Caco-2 (cell line): ENCODE data around the gene GPR37L1. TPM values are rescaled to one million over a fixed set of nuclear protein-coding genes. Genes with fewer than 3 reads are reported as not detected.
"Not testable (repeated sequence)": the region's sequence is repeated elsewhere in the genome, so short reads cannot be mapped to it uniquely, and the experiment has no call there.

Experiments used
- BruUV-seq: library from RNA; stranded (reverse); fragments of 400-500 nt; replicated peaks from 2 replicates; lab custom pipeline; 2021; lab: Mats Ljungman, UMichigan
- CTCF ChIA-PET: fragments of 300-600 bp; sonication (Branson Sonifier 250); formaldehyde crosslinking; loops from one replicate; lab custom pipeline; 2022; ENCODE audit warnings: antibody characterized with exemption; lab: Charles Lee
- POLR2A ChIA-PET: fragments of 300-600 bp; sonication (Branson Sonifier 250); formaldehyde crosslinking; loops from one replicate; lab custom pipeline; 2022; ENCODE audit warnings: antibody characterized with exemption; lab: Charles Lee
- DNase-seq, 2 experiments: peaks; one replicate each; pipeline versions ENCODE4 v3.0.0 to v3.0.0-alpha.2; 2020 to 2022
- H3K27me3 ChIP-seq: replicated peaks from 2 replicates; pipeline ENCODE4 v1.6.0; 2011; ENCODE audit warnings: low read length; ENCODE audit not compliant: control insufficient read depth, insufficient read depth
- H3K36me3 ChIP-seq: 2 replicates; pipeline ENCODE4 v1.5.1; 2011; ENCODE audit warnings: low read length; ENCODE audit not compliant: control insufficient read depth, insufficient read depth
- H3K4me1 ChIP-seq: fragments of 250-450 bp; sonication (Bioruptor Pico); 2 replicates; pipeline ENCODE4 v1.5.1; 2020; ENCODE audit warnings: mild to moderate bottlenecking
- H3K4me3 ChIP-seq: 2 replicates; pipeline ENCODE4 v1.5.1; 2011; ENCODE audit warnings: low read depth, mild to moderate bottlenecking, control low read depth, low read length
- H3K9me3 ChIP-seq: fragments of 250-450 bp; sonication (Bioruptor Pico); 2 replicates; pipeline ENCODE4 v1.5.1; 2020; ENCODE audit warnings: mild to moderate bottlenecking, moderate library complexity
- H3K27ac Mint-ChIP-seq: one replicate; pipeline ENCODE4 v1.8.0; 2022; ENCODE audit warnings: mixed read lengths; ENCODE audit not compliant: unreplicated experiment
- H3K27me3 Mint-ChIP-seq: one replicate; pipeline ENCODE4 v1.8.0; 2022; ENCODE audit warnings: mixed read lengths; ENCODE audit not compliant: insufficient read depth, unreplicated experiment
- H3K36me3 Mint-ChIP-seq: one replicate; pipeline ENCODE4 v1.8.0; 2022; ENCODE audit warnings: mild to moderate bottlenecking, mixed read lengths; ENCODE audit not compliant: insufficient read depth, unreplicated experiment
- H3K4me1 Mint-ChIP-seq: one replicate; pipeline ENCODE4 v1.8.0; 2022; ENCODE audit warnings: low read depth, mixed read lengths; ENCODE audit not compliant: unreplicated experiment
- H3K4me3 Mint-ChIP-seq: one replicate; pipeline ENCODE4 v1.8.0; 2022; ENCODE audit warnings: mild to moderate bottlenecking, moderate library complexity, mixed read lengths; ENCODE audit not compliant: unreplicated experiment
- H3K9me3 Mint-ChIP-seq: one replicate; pipeline ENCODE4 v1.8.0; 2022; ENCODE audit warnings: mixed read lengths; ENCODE audit not compliant: unreplicated experiment
- CTCF ChIP-seq, 2 experiments: fragments of 200-600 bp in 1 of 2; IDR thresholded peaks; 1 replicate in 1 of 2; 2 replicates in 1 of 2; pipeline versions ENCODE4 v1.5.1 to v1.8.0; 2011 to 2022; ENCODE audit warnings: antibody characterized with exemption in 1 of 2, control low read depth in 1 of 2, inconsistent platforms in 1 of 2, low read depth in 1 of 2, low read length in 1 of 2, mild to moderate bottlenecking in 1 of 2, moderate library complexity in 1 of 2; ENCODE audit not compliant: insufficient read depth in 1 of 2, severe bottlenecking in 1 of 2, unreplicated experiment in 1 of 2
- intact Hi-C: fragments of 100-400 bp; cut with micrococcal nuclease; formaldehyde crosslinking; loops from one replicate; pipeline ENCODE4 v1.10.0; 2022; ENCODE audit not compliant: unreplicated experiment
- total RNA-seq: library from RNA; stranded (reverse); gene quantifications from 2 replicates; pipeline ENCODE4 v1.2.3, GENCODE V29; 2022

Gene GPR37L1
- total RNA-seq, 1 experiment from 2014 or later = 0.07 TPM

GRCh38 chr1:202143768-202144401 is 21.2 kb downstream of the GPR37L1 start:
- peak overlapping the region; percentile 38 for H3K27ac Mint-ChIP-seq
- Histone ChIP-seq H3K36me3 (peaks cover 2% of the 10 kb centered on the region), H3K27me3 (no peaks in the 10 kb centered on the region), H3K4me3 (peak overlapping the region; percentile 84), H3K4me1 (peaks cover 10% of the 10 kb centered on the region), H3K9me3 (no peaks in the 10 kb centered on the region)
- no peak for TF ChIP-seq CTCF (IDR thresholded peaks at IDR 0.05; ENCODE audit: insufficient read depth in 1 of 2, low read depth in 1 of 2, low read length in 1 of 2, severe bottlenecking in 1 of 2, unreplicated experiment in 1 of 2)
- DNase-seq = no peak
- intact Hi-C loops = no loop called here
- H3K36me3 Mint-ChIP-seq = no peaks in the 10 kb centered on the region
- ChIA-PET POLR2A (no interaction called here), CTCF (interaction anchor here (0.8 kb wide), 1 partner anchor 134 kb away, joined by 3 read pairs; the partner anchor contains the start of gene ELF3)
- H3K4me1 Mint-ChIP-seq = peaks cover 11% of the 10 kb centered on the region
- BruUV-seq = no TSS peak
- H3K4me3 Mint-ChIP-seq = peak overlapping the region; percentile 73
- H3K9me3 Mint-ChIP-seq = no peaks in the 10 kb centered on the region
- no peaks in the 10 kb centered on the region for H3K27me3 Mint-ChIP-seq

GRCh38 chr1:202144402-202145067 is 21.8 kb downstream of the GPR37L1 start, which contains the start of gene ARL8A:
Gene ARL8A, minus strand, starts transcription at chr1:202144737. Its CDS starts 165 bp downstream, at chr1:202144572.
- BruUV-seq = no TSS peak
- H3K36me3 ChIP-seq = peaks cover 2% of the 10 kb centered on the region
- DNase-seq = peak in 1 of 2 experiments; percentile 76
- H3K9me3 Mint-ChIP-seq = no peaks in the 10 kb centered on the region
- H3K27me3 ChIP-seq = no peaks in the 10 kb centered on the region
- TF ChIP-seq CTCF (IDR thresholded peaks at IDR 0.05; ENCODE audit: insufficient read depth in 1 of 2, low read depth in 1 of 2, low read length in 1 of 2, severe bottlenecking in 1 of 2, unreplicated experiment in 1 of 2) = no peak
- H3K4me3 ChIP-seq = peak within 1 kb of the TSS; percentile 84
- intact Hi-C loops = no loop called here
- no peaks in the 10 kb centered on the region for H3K9me3 ChIP-seq
- peak within 1 kb of the TSS; percentile 38 for H3K27ac Mint-ChIP-seq
- H3K4me3 Mint-ChIP-seq = peak within 1 kb of the TSS; percentile 73
- H3K36me3 Mint-ChIP-seq = no peaks in the 10 kb centered on the region
- H3K4me1 ChIP-seq = peaks cover 10% of the 10 kb centered on the region
- CTCF ChIA-PET = no interaction called here
- POLR2A ChIA-PET = no interaction called here
- H3K4me1 Mint-ChIP-seq = peaks cover 11% of the 10 kb centered on the region
- H3K27me3 Mint-ChIP-seq = no peaks in the 10 kb centered on the region

GRCh38 chr1:202145068-202145743 is 22.5 kb downstream of the GPR37L1 start:
- H3K27me3 ChIP-seq = no peaks in the 10 kb centered on the region
- H3K4me1 ChIP-seq = peaks cover 10% of the 10 kb centered on the region
- H3K4me3 ChIP-seq = peak overlapping the region; percentile 84
- no peak for DNase-seq
- Mint-ChIP-seq H3K9me3 (no peaks in the 10 kb centered on the region), H3K27ac (no peak overlapping the region), H3K27me3 (no peaks in the 10 kb centered on the region), H3K4me1 (peaks cover 11% of the 10 kb centered on the region), H3K36me3 (no peaks in the 10 kb centered on the region), H3K4me3 (peak overlapping the region; percentile 73)
- intact Hi-C loops = no loop called here
- H3K36me3 ChIP-seq = peaks cover 2% of the 10 kb centered on the region
- CTCF ChIA-PET = no interaction called here
- no peak for TF ChIP-seq CTCF (IDR thresholded peaks at IDR 0.05; ENCODE audit: insufficient read depth in 1 of 2, low read depth in 1 of 2, low read length in 1 of 2, severe bottlenecking in 1 of 2, unreplicated experiment in 1 of 2)
- POLR2A ChIA-PET = no interaction called here
- BruUV-seq = TSS peak; percentile 57
- no peaks in the 10 kb centered on the region for H3K9me3 ChIP-seq

GRCh38 chr1:202145744-202146140 is 23.0 kb downstream of the GPR37L1 start:
- H3K4me3 Mint-ChIP-seq, H3K4me3 ChIP-seq, H3K27me3 Mint-ChIP-seq, POLR2A ChIA-PET, BruUV-seq, H3K27me3 ChIP-seq, H3K36me3 Mint-ChIP-seq, H3K36me3 ChIP-seq, intact Hi-C loops, H3K9me3 Mint-ChIP-seq, CTCF ChIA-PET, DNase-seq, H3K27ac Mint-ChIP-seq, H3K9me3 ChIP-seq, H3K4me1 ChIP-seq: not testable (repeated sequence)
- peaks cover 11% of the 10 kb centered on the region for H3K4me1 Mint-ChIP-seq
